Measurements from ENCODE around the gene GNAS.

DNA sequence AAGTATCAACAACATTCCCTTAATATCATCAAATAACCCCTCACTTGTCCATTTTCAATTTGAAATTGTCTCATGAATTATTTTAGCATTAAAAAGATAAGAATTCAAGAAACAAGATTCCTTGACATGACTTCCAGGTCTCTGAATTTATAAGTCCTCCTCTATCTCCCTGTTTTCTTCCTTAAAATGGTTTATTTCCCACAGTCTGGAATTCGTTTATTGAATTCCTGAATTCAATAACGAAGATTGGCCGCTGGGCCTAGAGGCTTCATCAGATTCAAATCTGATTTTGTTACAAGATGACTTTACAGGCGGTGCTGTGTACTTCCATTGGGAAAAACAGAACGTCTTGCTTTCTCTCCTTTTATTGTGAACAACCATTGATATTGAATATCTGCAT, 79.7 kb downstream of the GNAS start:
- TF ChIP-seq, protein P1, sequence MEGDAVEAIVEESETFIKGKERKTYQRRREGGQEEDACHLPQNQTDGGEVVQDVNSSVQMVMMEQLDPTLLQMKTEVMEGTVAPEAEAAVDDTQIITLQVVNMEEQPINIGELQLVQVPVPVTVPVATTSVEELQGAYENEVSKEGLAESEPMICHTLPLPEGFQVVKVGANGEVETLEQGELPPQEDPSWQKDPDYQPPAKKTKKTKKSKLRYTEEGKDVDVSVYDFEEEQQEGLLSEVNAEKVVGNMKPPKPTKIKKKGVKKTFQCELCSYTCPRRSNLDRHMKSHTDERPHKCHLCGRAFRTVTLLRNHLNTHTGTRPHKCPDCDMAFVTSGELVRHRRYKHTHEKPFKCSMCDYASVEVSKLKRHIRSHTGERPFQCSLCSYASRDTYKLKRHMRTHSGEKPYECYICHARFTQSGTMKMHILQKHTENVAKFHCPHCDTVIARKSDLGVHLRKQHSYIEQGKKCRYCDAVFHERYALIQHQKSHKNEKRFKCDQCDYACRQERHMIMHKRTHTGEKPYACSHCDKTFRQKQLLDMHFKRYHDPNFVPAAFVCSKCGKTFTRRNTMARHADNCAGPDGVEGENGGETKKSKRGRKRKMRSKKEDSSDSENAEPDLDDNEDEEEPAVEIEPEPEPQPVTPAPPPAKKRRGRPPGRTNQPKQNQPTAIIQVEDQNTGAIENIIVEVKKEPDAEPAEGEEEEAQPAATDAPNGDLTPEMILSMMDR (IDR thresholded peaks at IDR 0.05; ENCODE audit: insufficient read depth, low read depth, low read length), result no peak
- no peak for TF ChIP-seq EZH2 (IDR thresholded peaks at IDR 0.05; ENCODE audit: insufficient read depth, low read length)
